A549 (cell line): ENCODE data around the gene RHBDF2. TPM values are rescaled to one million over a fixed set of nuclear protein-coding genes. Genes with fewer than 3 reads are reported as not detected.

Source experiments
- ATAC-seq, 2 experiments: fragments of 200-7000 bp in 1 of 2; fragments of >200 bp in 1 of 2; cut with Nextera tagmentation in 1 of 2; cut with Tn5 transposase in 1 of 2; 3 replicates each; pipeline versions ENCODE4 v1.8.0 to v1.9.1; 2018 to 2020; ENCODE audit warnings: mild to moderate bottlenecking in 1 of 2, moderate library complexity in 1 of 2
- CTCF ChIA-PET: fragments of 300-600 bp; sonication (Branson Sonifier 250); formaldehyde crosslinking; extraction: SDS; loops from one replicate; lab custom pipeline; 2021; ENCODE audit warnings: antibody characterized with exemption, inconsistent platforms; lab: Yijun Ruan, JAX
- POLR2A ChIA-PET: fragments of 350-600 bp; formaldehyde crosslinking; extraction: SDS; loops from one replicate; lab custom pipeline; 2021; ENCODE audit warnings: antibody characterized with exemption, inconsistent platforms; lab: Yijun Ruan, JAX
- DNase-seq, 2 experiments: peaks; one replicate each; pipeline versions ENCODE4 v3.0.0 to v3.0.0-alpha.2; 2011 to 2016; ENCODE audit warnings: low read depth in 1 of 2, low spot score in 1 of 2
- FAIRE-seq: peaks from 2 replicates; lab custom pipeline; 2011; peaks lifted over from hg19 to GRCh38; lab: Jason Lieb, UNC
- H3K27ac ChIP-seq, 2 experiments: fragments of >200 bp; sonication (Bioruptor Twin); formaldehyde crosslinking; 3 replicates each; pipeline ENCODE4 v1.5.1; 2016 to 2017
- H3K4me1 ChIP-seq: fragments of >200 bp; sonication (Bioruptor Twin); formaldehyde crosslinking; 3 replicates; pipeline ENCODE4 v1.6.1; 2016
- H3K4me2 ChIP-seq: fragments of >200 bp; sonication (Bioruptor Twin); formaldehyde crosslinking; 3 replicates; pipeline ENCODE4 v1.6.1; 2016
- H3K4me3 ChIP-seq: fragments of >200 bp; sonication (Bioruptor Twin); formaldehyde crosslinking; 3 replicates; pipeline ENCODE4 v1.5.1; 2016
- H3K9me3 ChIP-seq: fragments of >200 bp; sonication (Bioruptor Twin); formaldehyde crosslinking; 3 replicates; pipeline ENCODE4 v1.6.1; 2016
- ATOH8 ChIP-seq: fragments of 250-450 bp; sonication (Bioruptor Pico); IDR thresholded peaks from 2 replicates; pipeline ENCODE4 v1.5.0; 2020; ENCODE audit warnings: low read depth, mild to moderate bottlenecking, moderate library complexity
- BCL3 ChIP-seq: fragments of >200 bp; sonication (Bioruptor Twin); formaldehyde crosslinking; IDR thresholded peaks from 3 replicates; pipeline ENCODE4 v1.6.1; 2016
- BHLHE40 ChIP-seq: IDR thresholded peaks from 2 replicates; pipeline ENCODE4 v1.6.1; 2012; ENCODE audit warnings: low read depth, low read length, inconsistent platforms
- CBX2 ChIP-seq: fragments of 200-600 bp; sonication (generic); IDR thresholded peaks from 2 replicates; pipeline ENCODE4 v1.6.1; 2016; ENCODE audit warnings: low read depth, mild to moderate bottlenecking, borderline replicate concordance
- CBX8 ChIP-seq: fragments of 200-600 bp; sonication (generic); IDR thresholded peaks from 2 replicates; pipeline ENCODE4 v1.6.1; 2016
- CHD4 ChIP-seq: fragments of 200-600 bp; sonication (generic); IDR thresholded peaks from 2 replicates; pipeline ENCODE4 v1.6.1; 2016; ENCODE audit warnings: antibody characterized with exemption, mild to moderate bottlenecking, borderline replicate concordance
- CTCF ChIP-seq: fragments of >200 bp; sonication (Bioruptor Twin); formaldehyde crosslinking; IDR thresholded peaks from 3 replicates; pipeline ENCODE4 v1.5.1; 2016
- E2F6 ChIP-seq: IDR thresholded peaks from 2 replicates; pipeline ENCODE4 v1.6.1; 2012; ENCODE audit warnings: low read depth, borderline replicate concordance
- EHF ChIP-seq: fragments of 250-450 bp; sonication (Bioruptor Pico); IDR thresholded peaks from 2 replicates; pipeline ENCODE4 v1.5.0; 2020; ENCODE audit warnings: mild to moderate bottlenecking
- EHMT2 ChIP-seq: fragments of 200-600 bp; sonication (generic); IDR thresholded peaks from 2 replicates; pipeline ENCODE4 v1.6.1; 2016; ENCODE audit warnings: antibody characterized with exemption, low read depth, mild to moderate bottlenecking, moderate library complexity
- EP300 ChIP-seq, 2 experiments: fragments of >200 bp; sonication (Bioruptor Twin); formaldehyde crosslinking; IDR thresholded peaks; 2 replicates in 1 of 2; 3 replicates in 1 of 2; pipeline ENCODE4 v1.6.1; 2016 to 2017
- ESRRA ChIP-seq: fragments of 150-350 bp; IDR thresholded peaks from 2 replicates; pipeline ENCODE4 v1.6.1; 2014; ENCODE audit warnings: mild to moderate bottlenecking, low read length, borderline replicate concordance
- FOSB ChIP-seq: fragments of 250-450 bp; sonication (Bioruptor Pico); IDR thresholded peaks from 2 replicates; pipeline ENCODE4 v1.5.0; 2020; ENCODE audit warnings: mild to moderate bottlenecking, moderate library complexity
- GATA3 ChIP-seq: IDR thresholded peaks from 2 replicates; pipeline ENCODE4 v1.6.1; 2012; ENCODE audit warnings: borderline replicate concordance
- HES2 ChIP-seq: fragments of >200 bp; sonication (Bioruptor Twin); formaldehyde crosslinking; IDR thresholded peaks from 2 replicates; pipeline ENCODE4 v1.6.1; 2016
- HOXA7 ChIP-seq: fragments of 250-450 bp; sonication (Bioruptor Pico); IDR thresholded peaks from 2 replicates; pipeline ENCODE4 v1.5.0; 2020; ENCODE audit warnings: mild to moderate bottlenecking, moderate library complexity
- HOXB5 ChIP-seq: fragments of 250-450 bp; sonication (Bioruptor Pico); IDR thresholded peaks from 2 replicates; pipeline ENCODE4 v1.5.0; 2020; ENCODE audit warnings: mild to moderate bottlenecking, moderate library complexity
- JUN ChIP-seq, 2 experiments: fragments of >200 bp; sonication (Bioruptor Twin); formaldehyde crosslinking; IDR thresholded peaks; 2 replicates in 1 of 2; 3 replicates in 1 of 2; pipeline ENCODE4 v1.6.1; 2016 to 2017
- JUNB ChIP-seq: fragments of >200 bp; sonication (Bioruptor Twin); formaldehyde crosslinking; IDR thresholded peaks from 2 replicates; pipeline ENCODE4 v1.6.1; 2016
- KDM1A ChIP-seq: fragments of 200-600 bp; sonication (generic); IDR thresholded peaks from 2 replicates; pipeline ENCODE4 v1.6.1; 2016; ENCODE audit warnings: low read depth, mild to moderate bottlenecking
- KDM5A ChIP-seq: fragments of 200-600 bp; sonication (generic); IDR thresholded peaks from 2 replicates; pipeline ENCODE4 v1.6.1; 2016; ENCODE audit warnings: antibody characterized with exemption, mild to moderate bottlenecking
- MAX ChIP-seq: IDR thresholded peaks from 2 replicates; pipeline ENCODE4 v1.6.1; 2012
- MAZ ChIP-seq: fragments of 150-350 bp; IDR thresholded peaks from 2 replicates; pipeline ENCODE4 v1.6.1; 2014; ENCODE audit warnings: antibody characterized with exemption, low read depth, low read length, borderline replicate concordance
- NFE2L2 ChIP-seq: fragments of 150-350 bp; conservative IDR thresholded peaks from 2 replicates; pipeline ENCODE4 v1.6.1; 2014; ENCODE audit warnings: low read length
- NR3C1 ChIP-seq: fragments of >200 bp; sonication (Bioruptor Twin); formaldehyde crosslinking; IDR thresholded peaks from 3 replicates; pipeline ENCODE4 v1.6.1; 2017
- POLR2A ChIP-seq: IDR thresholded peaks from 2 replicates; pipeline ENCODE4 v1.6.1; 2012; ENCODE audit warnings: mild to moderate bottlenecking, low read length
- POLR2AphosphoS2 ChIP-seq: conservative IDR thresholded peaks from 2 replicates; pipeline ENCODE4 v1.6.1; 2012; ENCODE audit warnings: low read length, improper control_type of control experiment, inconsistent platforms
- RAD21 ChIP-seq, 2 experiments: fragments of >200 bp in 1 of 2; sonication (Bioruptor Twin) in 1 of 2; formaldehyde crosslinking in 1 of 2; IDR thresholded peaks in 1 of 2; conservative IDR thresholded peaks in 1 of 2; 2 replicates in 1 of 2; 3 replicates in 1 of 2; pipeline ENCODE4 v1.6.1; 2012 to 2018; ENCODE audit warnings: inconsistent platforms in 1 of 2
- RFX5 ChIP-seq: fragments of 450-650 bp; IDR thresholded peaks from 2 replicates; pipeline ENCODE4 v1.7.1; 2014; ENCODE audit warnings: antibody characterized with exemption, mild to moderate bottlenecking, moderate library complexity
- RNF2 ChIP-seq: fragments of 200-600 bp; sonication (generic); IDR thresholded peaks from 2 replicates; pipeline ENCODE4 v1.6.1; 2016; ENCODE audit warnings: low read depth, mild to moderate bottlenecking, antibody characterized with exemption, moderate library complexity, borderline replicate concordance
- SMC3 ChIP-seq: fragments of >200 bp; sonication (Bioruptor Twin); formaldehyde crosslinking; IDR thresholded peaks from 3 replicates; pipeline ENCODE4 v1.6.1; 2018; ENCODE audit warnings: inconsistent platforms
- SREBF2 ChIP-seq: fragments of 450-650 bp; IDR thresholded peaks from 2 replicates; pipeline ENCODE4 v1.6.1; 2014; ENCODE audit warnings: mild to moderate bottlenecking, moderate library complexity
- TP53 ChIP-seq: fragments of 250-450 bp; sonication (Bioruptor Pico); IDR thresholded peaks from 2 replicates; pipeline ENCODE4 v1.5.0; 2021; ENCODE audit warnings: mild to moderate bottlenecking, moderate library complexity
- USF2 ChIP-seq: fragments of 450-650 bp; IDR thresholded peaks from 2 replicates; pipeline ENCODE4 v1.6.1; 2014; ENCODE audit warnings: antibody characterized with exemption
- ZFP36 ChIP-seq: fragments of 450-650 bp; IDR thresholded peaks from 2 replicates; pipeline ENCODE4 v1.6.1; 2014; ENCODE audit warnings: borderline replicate concordance; ENCODE audit not compliant: partially characterized antibody
- ZNF302 ChIP-seq: fragments of 250-450 bp; sonication (Bioruptor Pico); IDR thresholded peaks from 2 replicates; pipeline ENCODE4 v1.9.0; 2021; ENCODE audit warnings: inconsistent platforms, mild to moderate bottlenecking, moderate library complexity
- WGBS: methylation state at CpG from one replicate; pipeline ENCODE4 v1.1.6; 2017; ENCODE audit errors: missing lambda C conversion rate; 5-methylcytosine and 5-hydroxymethylcytosine counted together
- polyA minus RNA-seq: library from RNA; depleted of rRNA, polyadenylated mRNA; stranded (reverse); fragments of >200 nt; gene quantifications from 2 replicates; pipeline ENCODE4 v1.2.3, GENCODE V29; 2011; rRNA and poly(A)+ RNA removed
- polyA plus RNA-seq, 4 experiments: library from polyadenylated mRNA; depleted of rRNA in 3 of 4; stranded (reverse); fragments of >200 nt; fragmentation: RNase III in 1 of 4; extraction: RNeasy Plus Mini Kit Qiagen cat#74134 plus additional on column Dnase treatment in 1 of 4; gene quantifications; 2 replicates in 3 of 4; 3 replicates in 1 of 4; pipeline ENCODE4 v1.2.3, GENCODE V29; 2011 to 2017

Gene RHBDF2
- 14.0 and 19.9 TPM in 2 replicates for polyA plus RNA-seq (2011; rRNA removed)
- polyA plus RNA-seq (2012; cell fraction: cytosol; rRNA removed), result 37.0 and 54.6 TPM in 2 replicates
- polyA plus RNA-seq (2012; cell fraction: nucleus; rRNA removed), result 149 and 184 TPM in 2 replicates
- 42.9 to 50.2 TPM (median 46.0 TPM) in 3 replicates for polyA plus RNA-seq (2017; fragmentation: RNase III; extraction: RNeasy Plus Mini Kit Qiagen cat#74134 plus additional on column Dnase treatment)
- polyA minus RNA-seq, result 17.4 and 22.8 TPM in 2 replicates

- Histone ChIP-seq H3K9me3 (no peaks in the 10 kb centered on the region), H3K27ac (peak within 1 kb of the TSS; percentile 83 to 96), H3K4me1 (peaks cover 41% of the 10 kb centered on the region), H3K4me2 (peak within 1 kb of the TSS; percentile 91), H3K4me3 (peak within 1 kb of the TSS; percentile 81)
- DNase-seq (peak; percentile 87 to 97), FAIRE-seq (no peak), ATAC-seq (peak; percentile 73 to 81)
- 3% methylated on average over 60 of the region's 72 CpGs for WGBS
- POLR2A ChIA-PET, result interaction anchor here (0.6 kb wide), 1 partner anchor 128 kb away, joined by 3 read pairs; no protein-coding TSS in a partner anchor
- CTCF ChIA-PET, result interaction anchor here (1.0 to 64.5 kb wide), 17 partner anchors 7 to 131 kb away, joined by 3 to 1994 read pairs (median 5); partner anchors contain the start of genes AANAT and UBE2O
- TF ChIP-seq HOXB5 (CRISPR knock-in tag) (no peak), KDM1A (no peak), KDM5A (no peak), E2F6 (no peak), SREBF2 (no peak), CBX2 (no peak), BCL3 (peak; percentile 91), EHMT2 (no peak), HOXA7 (CRISPR knock-in tag) (no peak), ZNF302 (no peak), JUN (IDR thresholded peaks at IDR 0.05) (peak; percentile 38 to 91; a peak in 3 of 5 replicates), RNF2 (no peak), JUNB (no peak), EHF (CRISPR knock-in tag) (no peak), TP53 (CRISPR knock-in tag) (0 out of 2 replicates have a peak, but pooled peaks have one; percentile 45), HES2 (no peak), POLR2A (peak; percentile 82), USF2 (no peak), ATOH8 (CRISPR knock-in tag) (no peak), FOSB (no peak), RFX5 (no peak), CTCF (no peak), GATA3 (no peak), MAX (peak; percentile 89), NR3C1 (no peak), POLR2AphosphoS2 (no peak), ZFP36 (no peak), CBX8 (no peak), MAZ (0 out of 2 replicates have a peak, but pooled peaks have one; percentile 18), CHD4 (no peak), NFE2L2 (no peak), SMC3 (no peak), BHLHE40 (no peak), EP300 (IDR thresholded peaks at IDR 0.05) (no peak), RAD21 (conservative IDR thresholded peaks at IDR 0.05 in 1 of 2, IDR thresholded peaks at IDR 0.05 in 1 of 2) (no peak), ESRRA (no peak)
Measured at GRCh38 chr17:76501018-76501826, at the start of gene RHBDF2. RHBDF2 (minus strand) TSS chr17:76501423; CDS start chr17:76481524, 19,899 bp downstream.
